ENCODE results near the gene ECHDC3.
A peak's percentile ranks its signal among the peaks of the same experiment; 100 is the strongest.
"Not testable (repeated sequence)": the region's sequence is repeated elsewhere in the genome, so short reads cannot be mapped to it uniquely, and the experiment has no call there.

The ECHDC3 gene

GRCh38 chr10:11742009-11742778, at the start of gene ECHDC3:
TSS of gene ECHDC3 (plus strand) at chr10:11742382. CDS start at chr10:11742577, 195 bp downstream.
- DNase-seq (ENCODE audit: low read depth in 2 of 2) = peak; percentile 8 to 13

- no peak for DNase-seq (ENCODE audit: low read depth in 2 of 2)
Observed at GRCh38 chr10:11693376-11693775, 48.8 kb upstream of the ECHDC3 start.

- DNase-seq (ENCODE audit: low read depth in 2 of 2) = no peak
Observed at GRCh38 chr10:11695779-11696178, 46.4 kb upstream of the ECHDC3 start.

GRCh38 chr10:11697718-11698527, 44.3 kb upstream of the ECHDC3 start:
- no peak for DNase-seq (ENCODE audit: low read depth in 2 of 2)

- no peak for DNase-seq (ENCODE audit: low read depth in 2 of 2)
Observed at GRCh38 chr10:11698691-11699549, 43.3 kb upstream of the ECHDC3 start.

GRCh38 chr10:11699550-11700097, 42.6 kb upstream of the ECHDC3 start:
- DNase-seq (ENCODE audit: low read depth in 2 of 2) = no peak

- no peak for DNase-seq (ENCODE audit: low read depth in 2 of 2)
Observed at GRCh38 chr10:11700539-11700938, 41.6 kb upstream of the ECHDC3 start.

GRCh38 chr10:11701451-11702095, 40.6 kb upstream of the ECHDC3 start:
- no peak for DNase-seq (ENCODE audit: low read depth in 2 of 2)

- no peak for DNase-seq (ENCODE audit: low read depth in 2 of 2)
Observed at GRCh38 chr10:11702264-11702663, 39.9 kb upstream of the ECHDC3 start.

GRCh38 chr10:11704092-11704491, 38.1 kb upstream of the ECHDC3 start:
- DNase-seq (ENCODE audit: low read depth in 2 of 2) = no peak

GRCh38 chr10:11705722-11706121, 36.5 kb upstream of the ECHDC3 start:
- no peak for DNase-seq (ENCODE audit: low read depth in 2 of 2)

GRCh38 chr10:11706895-11707567, 35.2 kb upstream of the ECHDC3 start:
- no peak for DNase-seq (ENCODE audit: low read depth in 2 of 2)

GRCh38 chr10:11707624-11708350, 34.4 kb upstream of the ECHDC3 start:
- no peak for DNase-seq (ENCODE audit: low read depth in 2 of 2)

GRCh38 chr10:11708801-11709200, 33.4 kb upstream of the ECHDC3 start:
- DNase-seq (ENCODE audit: low read depth in 2 of 2) = not testable (repeated sequence)

GRCh38 chr10:11712744-11713143, 29.4 kb upstream of the ECHDC3 start:
- no peak for DNase-seq (ENCODE audit: low read depth in 2 of 2)

- DNase-seq (ENCODE audit: low read depth in 2 of 2) = no peak
Observed at GRCh38 chr10:11713186-11713743, 28.9 kb upstream of the ECHDC3 start.

GRCh38 chr10:11713963-11714362, 28.2 kb upstream of the ECHDC3 start:
- DNase-seq (ENCODE audit: low read depth in 2 of 2) = no peak

- no peak for DNase-seq (ENCODE audit: low read depth in 2 of 2)
Observed at GRCh38 chr10:11714750-11715365, 27.3 kb upstream of the ECHDC3 start.

- no peak for DNase-seq (ENCODE audit: low read depth in 2 of 2)
Observed at GRCh38 chr10:11715815-11716494, 26.2 kb upstream of the ECHDC3 start.

Data from activated CD8-positive, alpha-beta memory T cell treated with anti-CD3 and anti-CD28 coated beads for 4 hours (primary cell).